ENCODE data around the gene AQP3.
A peak's percentile ranks its signal among the peaks of the same experiment; 100 is the strongest.

DNA sequence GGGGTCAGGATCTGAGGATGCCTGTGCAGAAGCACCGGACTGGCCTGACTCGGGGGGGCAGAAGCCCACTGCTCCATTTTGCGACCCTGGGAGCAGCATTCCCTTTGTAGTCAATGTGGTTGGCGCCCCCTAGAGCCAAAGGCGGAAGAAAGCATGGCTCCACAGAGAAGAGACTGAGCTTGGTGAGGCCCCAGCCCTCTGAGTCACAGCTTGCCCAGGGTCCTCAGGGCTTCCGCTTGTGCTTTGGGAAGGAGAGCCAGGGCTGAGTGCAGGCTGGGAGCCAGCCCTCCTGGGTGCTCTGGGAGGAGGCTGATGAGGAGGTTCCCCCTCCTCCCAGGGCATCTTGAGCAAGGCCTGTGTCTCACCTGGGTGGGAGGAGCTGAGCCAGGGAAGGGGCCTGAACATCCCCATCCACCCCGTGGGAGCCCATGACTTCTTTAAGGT, 5.5 kb upstream of the AQP3 start:
- peak; percentile 10 to 53 (median 37) for TF ChIP-seq CTCF (IDR thresholded peaks at IDR 0.05)
- no peak for TF ChIP-seq POLR2A (IDR thresholded peaks at IDR 0.05)
